Measurements from ENCODE around the gene PDE4D. TPM values are rescaled to one million over a fixed set of nuclear protein-coding genes. Genes with fewer than 3 reads are reported as not detected.

The PDE4D gene
- total and polyA plus RNA-seq, 2 of the 4 experiments (the other 2 are of a cell fraction) = 1.4 to 7.9 TPM

GRCh38 chr5:59064293-59064692, 829.2 kb downstream of the PDE4D start:
- Histone ChIP-seq H4K20me1 (ENCODE audit: insufficient read depth, low read length) (no peaks in the 10 kb centered on the region), H3K27me3 (ENCODE audit: control insufficient read depth, insufficient read depth, low read length) (no peaks in the 10 kb centered on the region), H3K56ac (ENCODE audit: extremely low read depth, insufficient read depth, low read length) (no peak overlapping the region), H3K9me3 (ENCODE audit: control insufficient read depth, insufficient read depth, low read length) (no peaks in the 10 kb centered on the region), H3K4me2 (ENCODE audit: low read depth, low read length) (no peak overlapping the region), H3K4me1 (ENCODE audit: control insufficient read depth, insufficient read depth, low read length) (peaks cover 14% of the 10 kb centered on the region), H3K79me1 (ENCODE audit: low read depth in 1 of 2, low read length in 2 of 2) (0 out of 4 replicates have a peak, but pooled peaks cover 0 to 3% of the 10 kb centered on the region in 2 experiments), H3K9ac (ENCODE audit: low read depth, low read length) (no peak overlapping the region), H4K8ac (ENCODE audit: low read depth in 2 of 2, low read length in 2 of 2) (no peak overlapping the region), H2BK20ac (ENCODE audit: low read depth, low read length) (peak overlapping the region; percentile 26; the same call in 1 of the 2 replicates), H2BK120ac (ENCODE audit: low read depth, low read length) (no peak overlapping the region), H3K4me3 (ENCODE audit: insufficient read depth, low read depth, low read length) (no peak overlapping the region), H3K4ac (ENCODE audit: low read depth, low read length) (no peak overlapping the region), H4K5ac (ENCODE audit: low read depth, low read length) (peak overlapping the region; percentile 59; the same call in 1 of the 2 replicates), H3K18ac (ENCODE audit: low read depth, low read length) (peak overlapping the region; percentile 63; the same call in 1 of the 2 replicates), H2BK15ac (ENCODE audit: low read depth, low read length) (peak overlapping the region; percentile 89; the same call in 1 of the 3 replicates), H2AFZ (replicated peaks; ENCODE audit: low read length, poor library complexity) (no peak overlapping the region), H3K23ac (ENCODE audit: low read depth, low read length) (no peak overlapping the region), H3K14ac (replicated peaks; ENCODE audit: low read depth, low read length) (peak overlapping the region; percentile 68; the same call in 1 of the 2 replicates), H4K91ac (ENCODE audit: insufficient read depth, low read depth, low read length) (no peak overlapping the region; the same call in 1 of the 2 replicates), H3K27ac (ENCODE audit: insufficient read depth, low read length) (no peak overlapping the region), H2BK5ac (ENCODE audit: low read depth, low read length, poor library complexity, severe bottlenecking) (peak overlapping the region; percentile 4), H2AK5ac (ENCODE audit: low read depth, low read length) (peak overlapping the region; percentile 20; the same call in 1 of the 2 replicates), H3K9me1 (ENCODE audit: insufficient read depth, low read length) (peaks cover 8% of the 10 kb centered on the region), H2AK9ac (replicated peaks; ENCODE audit: low read depth, low read length, poor library complexity) (no peak overlapping the region), H3K36me3 (ENCODE audit: control insufficient read depth, insufficient read depth, low read length) (no peaks in the 10 kb centered on the region)
- ATAC-seq (ENCODE audit: low read depth) (no peak), DNase-seq (no peak)
- dilution Hi-C loops (cut with HindIII; ENCODE audit: low sequenced_read_pairs, unreplicated experiment) (no loop called here), intact Hi-C loops (cut with micrococcal nuclease) (no loop called here), in situ Hi-C loops (cut with MboI; ENCODE audit: low sequenced_read_pairs) (no loop called here)
- no CpG with 5 or more reads among the region's 2 CpGs for WGBS, 2 experiments (ENCODE audit: extremely low coverage in 2 of 2, insufficient read length in 1 of 2)
- BruUV-seq (replicated peaks) = no TSS peak
- POLR2A ChIA-PET (ENCODE audit: unreplicated experiment) = no interaction called here
- CTCF ChIA-PET = no interaction called here
- TF ChIP-seq MAFK (IDR thresholded peaks at IDR 0.05; ENCODE audit: low read depth, low read length) = no peak
- TF ChIP-seq MAZ (IDR thresholded peaks at IDR 0.05; ENCODE audit: borderline replicate concordance, low read depth, low read length) = no peak
- no peak for TF ChIP-seq SMC3 (IDR thresholded peaks at IDR 0.05; ENCODE audit: low read depth, low read length)
- no peak for TF ChIP-seq BHLHE40 (IDR thresholded peaks at IDR 0.05; ENCODE audit: low read depth, low read length)
- no peak for TF ChIP-seq ELK1 (IDR thresholded peaks at IDR 0.05; ENCODE audit: borderline replicate concordance, low read depth, low read length)
- no peak for TF ChIP-seq CTCF (conservative IDR thresholded peaks at IDR 0.05; ENCODE audit: low read depth, low read length)
- no peak for TF ChIP-seq MXI1 (IDR thresholded peaks at IDR 0.05; ENCODE audit: borderline replicate concordance, low read depth, low read length)
- no peak for TF ChIP-seq NFE2L2 (IDR thresholded peaks at IDR 0.05; ENCODE audit: low read depth, low read length)
- no peak for TF ChIP-seq FOS (IDR thresholded peaks at IDR 0.05; ENCODE audit: low read depth, low read length)
- TF ChIP-seq CHD1 (IDR thresholded peaks at IDR 0.05; ENCODE audit: low read depth, low read length) = no peak
- TF ChIP-seq CEBPB (IDR thresholded peaks at IDR 0.05; ENCODE audit: low read depth, low read length) = no peak
- TF ChIP-seq POLR2A (IDR thresholded peaks at IDR 0.05; ENCODE audit: low read depth, low read length) = no peak

Data from IMR-90 (cell line).